ENCODE measurements around the gene CNTF.

GRCh38 chr11:58600510-58600909 lies 22.0 kb upstream of the CNTF start:
- no peak for TF ChIP-seq CTCF (IDR thresholded peaks at IDR 0.05)
- TF ChIP-seq POLR2AphosphoS5 (IDR thresholded peaks at IDR 0.05), result no peak
